H9 (cell line): ENCODE data around the gene RNLS. TPM values are rescaled to one million over a fixed set of nuclear protein-coding genes. Genes with fewer than 3 reads are reported as not detected.

Source experiments
- DNase-seq: peaks from one replicate; pipeline ENCODE4 v3.0.0-alpha.2; 2017
- H2AFZ ChIP-seq: one replicate; pipeline ENCODE4 v1.6.1; 2013; ENCODE audit warnings: mild to moderate bottlenecking, low read length, control low read depth, moderate library complexity
- H2AK5ac ChIP-seq: 2 replicates; pipeline ENCODE4 v1.6.1; 2013; ENCODE audit warnings: low read length, control low read depth, mixed read lengths; ENCODE audit not compliant: insufficient read length
- H2BK120ac ChIP-seq: one replicate; pipeline ENCODE4 v1.6.1; 2013; ENCODE audit warnings: low read depth, mild to moderate bottlenecking, low read length, control low read depth, inconsistent platforms; ENCODE audit not compliant: poor library complexity, severe bottlenecking
- H2BK12ac ChIP-seq: 2 replicates; pipeline ENCODE4 v1.6.1; 2013; ENCODE audit warnings: low read length, control low read depth, mixed read lengths, low read depth; ENCODE audit not compliant: insufficient read length
- H2BK15ac ChIP-seq: 2 replicates; pipeline ENCODE4 v1.6.1; 2013; ENCODE audit warnings: low read depth, low read length, control low read depth
- H2BK20ac ChIP-seq: one replicate; pipeline ENCODE4 v1.6.1; 2013; ENCODE audit warnings: low read depth, mild to moderate bottlenecking, low read length, control low read depth, inconsistent platforms; ENCODE audit not compliant: poor library complexity, severe bottlenecking
- H2BK5ac ChIP-seq: 2 replicates; pipeline ENCODE4 v1.6.1; 2013; ENCODE audit warnings: low read length, control low read depth, mixed read lengths; ENCODE audit not compliant: insufficient read length
- H3K14ac ChIP-seq: 2 replicates; pipeline ENCODE4 v1.6.1; 2013; ENCODE audit warnings: low read length, control low read depth; ENCODE audit not compliant: insufficient read depth
- H3K18ac ChIP-seq: 2 replicates; pipeline ENCODE4 v1.6.1; 2013; ENCODE audit warnings: low read depth, mild to moderate bottlenecking, mixed read lengths, low read length, control low read depth; ENCODE audit not compliant: insufficient read length
- H3K23ac ChIP-seq: 2 replicates; pipeline ENCODE4 v1.6.1; 2013; ENCODE audit warnings: low read length, control low read depth, mixed read lengths, low read depth; ENCODE audit not compliant: insufficient read length
- H3K23me2 ChIP-seq: 2 replicates; pipeline ENCODE4 v1.6.1; 2013; ENCODE audit warnings: low read depth, mild to moderate bottlenecking, mixed read lengths, low read length, control low read depth; ENCODE audit not compliant: insufficient read length, poor library complexity, severe bottlenecking
- H3K27ac ChIP-seq: 2 replicates; pipeline ENCODE4 v1.5.1; 2013; ENCODE audit warnings: low read length, control low read depth, mixed read lengths, low read depth; ENCODE audit not compliant: insufficient read length
- H3K27me3 ChIP-seq: 2 replicates; pipeline ENCODE4 v1.6.1; 2013; ENCODE audit warnings: low read length, control low read depth, inconsistent platforms; ENCODE audit not compliant: insufficient read depth
- H3K4ac ChIP-seq: 2 replicates; pipeline ENCODE4 v1.6.1; 2013; ENCODE audit warnings: low read depth, mild to moderate bottlenecking, control low read depth, inconsistent platforms, low read length, moderate library complexity
- H3K4me1 ChIP-seq: 2 replicates; pipeline ENCODE4 v1.6.1; 2013; ENCODE audit warnings: low read length, control low read depth, inconsistent platforms; ENCODE audit not compliant: insufficient read depth
- H3K4me2 ChIP-seq: 2 replicates; pipeline ENCODE4 v1.6.1; 2013; ENCODE audit warnings: low read length, control low read depth, mixed read lengths; ENCODE audit not compliant: insufficient read length, insufficient read depth
- H3K56ac ChIP-seq: 2 replicates; pipeline ENCODE4 v1.6.1; 2013; ENCODE audit warnings: low read depth, mild to moderate bottlenecking, mixed read lengths, low read length, control low read depth; ENCODE audit not compliant: insufficient read length
- H3K79me1 ChIP-seq: 2 replicates; pipeline ENCODE4 v1.6.1; 2013; ENCODE audit warnings: low read depth, mild to moderate bottlenecking, moderate library complexity, low read length, control low read depth, inconsistent platforms; ENCODE audit not compliant: insufficient read depth, poor library complexity, severe bottlenecking
- H3K79me2 ChIP-seq: 2 replicates; pipeline ENCODE4 v1.6.1; 2013; ENCODE audit warnings: low read length, control low read depth, inconsistent platforms; ENCODE audit not compliant: insufficient read depth
- H3K9ac ChIP-seq: 2 replicates; pipeline ENCODE4 v1.6.1; 2013; ENCODE audit warnings: low read length, control low read depth, mixed read lengths; ENCODE audit not compliant: insufficient read length; ENCODE audit errors: extremely low read depth
- H3K9me3 ChIP-seq: one replicate; pipeline ENCODE4 v1.6.1; 2013; ENCODE audit warnings: low read depth, low read length, inconsistent platforms; ENCODE audit not compliant: control insufficient read depth
- H3T11ph ChIP-seq: one replicate; pipeline ENCODE4 v1.6.1; 2013; ENCODE audit warnings: mild to moderate bottlenecking, low read length, control low read depth, inconsistent platforms
- H4K20me1 ChIP-seq: one replicate; pipeline ENCODE4 v1.6.1; 2013; ENCODE audit not compliant: control insufficient read depth, insufficient read length, insufficient read depth
- H4K5ac ChIP-seq: 2 replicates; pipeline ENCODE4 v1.6.1; 2013; ENCODE audit warnings: low read depth, mild to moderate bottlenecking, mixed read lengths, low read length, control low read depth; ENCODE audit not compliant: insufficient read length
- H4K8ac ChIP-seq: replicated peaks from 2 replicates; pipeline ENCODE4 v1.6.1; 2013; ENCODE audit warnings: low read length, control low read depth, mixed read lengths, low read depth; ENCODE audit not compliant: insufficient read length
- H4K91ac ChIP-seq: 2 replicates; pipeline ENCODE4 v1.6.1; 2013; ENCODE audit warnings: low read depth, mild to moderate bottlenecking, moderate library complexity, mixed read lengths, low read length, control low read depth; ENCODE audit not compliant: insufficient read length
- H3K27ac Mint-ChIP-seq, 3 experiments: 2 replicates in 2 of 3; 3 replicates in 1 of 3; pipeline ENCODE4 v1.8.0; 2020 to 2021; ENCODE audit warnings: mixed read lengths in 3 of 3, mild to moderate bottlenecking in 1 of 3, moderate library complexity in 1 of 3
- H3K27me3 Mint-ChIP-seq: 2 replicates; pipeline ENCODE4 v1.8.0; 2021; ENCODE audit warnings: low read depth, mild to moderate bottlenecking, moderate library complexity, mixed read lengths
- H3K36me3 Mint-ChIP-seq, 3 experiments: 2 replicates in 2 of 3; 3 replicates in 1 of 3; pipeline ENCODE4 v1.8.0; 2020 to 2021; ENCODE audit warnings: low read depth in 3 of 3, mixed read lengths in 3 of 3; ENCODE audit not compliant: insufficient read depth in 1 of 3
- H3K4me1 Mint-ChIP-seq, 2 experiments: 2 replicates each; pipeline ENCODE4 v1.8.0; 2020; ENCODE audit warnings: mixed read lengths in 2 of 2
- H3K4me3 Mint-ChIP-seq, 2 experiments: 2 replicates in 1 of 2; 3 replicates in 1 of 2; pipeline ENCODE4 v1.8.0; 2020 to 2021; ENCODE audit warnings: mild to moderate bottlenecking in 2 of 2, mixed read lengths in 2 of 2, moderate library complexity in 1 of 2
- H3K9me3 Mint-ChIP-seq, 2 experiments: 2 replicates in 1 of 2; 3 replicates in 1 of 2; pipeline ENCODE4 v1.8.0; 2020; ENCODE audit warnings: mild to moderate bottlenecking in 2 of 2, mixed read lengths in 2 of 2, moderate library complexity in 1 of 2
- WGBS: extraction: QIAGEN DNeasy Blood & Tissue Kit; methylation state at CpG from one replicate; pipeline ENCODE4 v1.1.7; 2013; ENCODE audit warnings: missing lambda C conversion rate, low lambda C conversion rate, mixed read lengths; ENCODE audit not compliant: insufficient read length; ENCODE audit errors: extremely low coverage; 5-methylcytosine and 5-hydroxymethylcytosine counted together
- total RNA-seq: library from RNA; stranded (reverse); gene quantifications from 2 replicates; pipeline ENCODE4 v1.2.1, GENCODE V29; 2021
- TF ChIP-seq, protein P1 (sequence below): fragments of 200-600 bp; sonication (generic); conservative IDR thresholded peaks from 3 replicates; pipeline ENCODE4 v1.8.0; 2021; ENCODE audit warnings: antibody characterized with exemption, mild to moderate bottlenecking

The RNLS gene
- total RNA-seq, 1 experiment from 2014 or later = 7.5 TPM

DNA sequence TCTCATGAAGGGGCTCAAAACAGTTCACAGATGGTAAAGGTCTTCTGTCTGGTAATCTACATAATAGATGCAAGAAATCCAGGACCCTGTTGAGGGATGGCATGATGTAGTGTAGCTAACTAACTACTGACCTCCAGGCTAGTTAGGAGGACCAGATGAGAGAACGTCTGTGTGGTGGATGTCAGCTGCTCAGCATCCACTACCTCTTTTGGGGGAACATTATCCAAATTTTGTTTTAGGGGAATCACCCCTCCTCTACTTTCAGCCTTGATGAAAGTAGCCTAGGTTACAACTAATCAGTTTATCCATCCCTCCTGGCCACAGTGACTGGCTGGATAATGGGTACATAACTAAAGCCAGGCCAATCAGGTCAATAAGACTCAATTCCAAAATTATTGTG lies 246.0 kb downstream of the RNLS start:
- Histone ChIP-seq H3K18ac (no peak overlapping the region), H3K27me3 (no peaks in the 10 kb centered on the region), H3K9ac (no peak overlapping the region), H4K20me1 (no peaks in the 10 kb centered on the region), H3K9me3 (no peaks in the 10 kb centered on the region), H3K14ac (no peak overlapping the region), H4K8ac (no peak overlapping the region), H3K79me1 (no peaks in the 10 kb centered on the region), H4K91ac (no peak overlapping the region), H4K5ac (no peak overlapping the region), H2BK5ac (no peak overlapping the region), H3T11ph (no peak overlapping the region), H2AFZ (no peak overlapping the region), H3K4ac (no peak overlapping the region), H2BK120ac (no peak overlapping the region), H3K79me2 (no peaks in the 10 kb centered on the region), H3K4me1 (no peaks in the 10 kb centered on the region; the same call in 1 of the 2 replicates), H3K27ac (no peak overlapping the region), H3K23ac (no peak overlapping the region), H2BK20ac (no peak overlapping the region), H3K23me2 (no peaks in the 10 kb centered on the region), H2BK15ac (no peak overlapping the region), H2BK12ac (no peak overlapping the region), H3K56ac (no peak overlapping the region), H2AK5ac (no peak overlapping the region), H3K4me2 (no peak overlapping the region)
- no peak overlapping the region for H3K27ac Mint-ChIP-seq
- TF ChIP-seq, protein P1, sequence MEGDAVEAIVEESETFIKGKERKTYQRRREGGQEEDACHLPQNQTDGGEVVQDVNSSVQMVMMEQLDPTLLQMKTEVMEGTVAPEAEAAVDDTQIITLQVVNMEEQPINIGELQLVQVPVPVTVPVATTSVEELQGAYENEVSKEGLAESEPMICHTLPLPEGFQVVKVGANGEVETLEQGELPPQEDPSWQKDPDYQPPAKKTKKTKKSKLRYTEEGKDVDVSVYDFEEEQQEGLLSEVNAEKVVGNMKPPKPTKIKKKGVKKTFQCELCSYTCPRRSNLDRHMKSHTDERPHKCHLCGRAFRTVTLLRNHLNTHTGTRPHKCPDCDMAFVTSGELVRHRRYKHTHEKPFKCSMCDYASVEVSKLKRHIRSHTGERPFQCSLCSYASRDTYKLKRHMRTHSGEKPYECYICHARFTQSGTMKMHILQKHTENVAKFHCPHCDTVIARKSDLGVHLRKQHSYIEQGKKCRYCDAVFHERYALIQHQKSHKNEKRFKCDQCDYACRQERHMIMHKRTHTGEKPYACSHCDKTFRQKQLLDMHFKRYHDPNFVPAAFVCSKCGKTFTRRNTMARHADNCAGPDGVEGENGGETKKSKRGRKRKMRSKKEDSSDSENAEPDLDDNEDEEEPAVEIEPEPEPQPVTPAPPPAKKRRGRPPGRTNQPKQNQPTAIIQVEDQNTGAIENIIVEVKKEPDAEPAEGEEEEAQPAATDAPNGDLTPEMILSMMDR = no peak
- no peak for DNase-seq
- WGBS = no CpG with 5 or more reads among the region's 1 CpG
- no peaks in the 10 kb centered on the region for H3K36me3 Mint-ChIP-seq
- H3K27me3 Mint-ChIP-seq = no peaks in the 10 kb centered on the region
- peaks cover 9 to 11% of the 10 kb centered on the region in 2 experiments for H3K4me1 Mint-ChIP-seq
- no peak overlapping the region for H3K4me3 Mint-ChIP-seq
- H3K9me3 Mint-ChIP-seq = no peaks in the 10 kb centered on the region
